Body of pancreas (tissue), 4 donors: ENCODE results near the gene SETD1B.

Experiments
- CTCF ChIP-seq, 7 experiments: fragments of 450-650 bp in 4 of 7; fragments of 200-600 bp in 3 of 7; sonication (generic) in 3 of 7; IDR thresholded peaks; one replicate each; pipeline ENCODE4 v1.5.1; 2016 to 2019; ENCODE audit warnings: antibody characterized with exemption in 7 of 7
- POLR2A ChIP-seq, 3 donors: fragments of 450-650 bp; IDR thresholded peaks; one replicate each; pipeline ENCODE4 v1.6.1; 2016; ENCODE audit warnings: antibody characterized with exemption in 3 of 3, mild to moderate bottlenecking in 2 of 3

- TF ChIP-seq CTCF (IDR thresholded peaks at IDR 0.05), result no peak
- TF ChIP-seq POLR2A (IDR thresholded peaks at IDR 0.05), result no peak
Measured at GRCh38 chr12:121765573-121765972, 38.2 kb upstream of the SETD1B start.
